Trophoblast cell (in vitro differentiated cells and primary cell): ENCODE results near the gene ROBO1.
A peak's percentile ranks its signal among the peaks of the same experiment; 100 is the strongest.

Experiments used
- DNase-seq, 2 donors: peaks; one replicate each; pipeline ENCODE4 v3.0.0-alpha.2; 2016
- H2AFZ ChIP-seq: 2 replicates; pipeline ENCODE4 v1.6.1; 2013; ENCODE audit warnings: low read length, moderate library complexity, mild to moderate bottlenecking; ENCODE audit not compliant: insufficient read depth, poor library complexity
- H2AK5ac ChIP-seq: 2 replicates; pipeline ENCODE4 v1.6.1; 2013; ENCODE audit warnings: mild to moderate bottlenecking, low read length
- H2BK120ac ChIP-seq: 2 replicates; pipeline ENCODE4 v1.6.1; 2013; ENCODE audit warnings: low read length, mild to moderate bottlenecking, moderate library complexity; ENCODE audit not compliant: insufficient read depth, poor library complexity
- H2BK12ac ChIP-seq: 2 replicates; pipeline ENCODE4 v1.6.1; 2013; ENCODE audit warnings: mild to moderate bottlenecking, low read length, moderate library complexity
- H2BK5ac ChIP-seq: 2 replicates; pipeline ENCODE4 v1.6.1; 2013; ENCODE audit warnings: low read length, low read depth, moderate library complexity, mild to moderate bottlenecking; ENCODE audit not compliant: poor library complexity
- H3K14ac ChIP-seq: 2 replicates; pipeline ENCODE4 v1.6.1; 2013; ENCODE audit warnings: mild to moderate bottlenecking, low read length
- H3K18ac ChIP-seq: 2 replicates; pipeline ENCODE4 v1.6.1; 2013; ENCODE audit warnings: mild to moderate bottlenecking, low read length
- H3K23ac ChIP-seq: 2 replicates; pipeline ENCODE4 v1.6.1; 2013; ENCODE audit warnings: low read length
- H3K27ac ChIP-seq: 2 replicates; pipeline ENCODE4 v1.5.1; 2013; ENCODE audit warnings: low read depth, mild to moderate bottlenecking, inconsistent platforms, low read length, moderate library complexity
- H3K27me3 ChIP-seq: 2 replicates; pipeline ENCODE4 v1.6.1; 2013; ENCODE audit warnings: inconsistent platforms, mild to moderate bottlenecking, low read length, moderate library complexity; ENCODE audit not compliant: insufficient read depth
- H3K36me3 ChIP-seq, 2 experiments: 1 replicate in 1 of 2; 2 replicates in 1 of 2; pipeline ENCODE4 v1.6.1; 2013; ENCODE audit warnings: low read length in 2 of 2, mild to moderate bottlenecking in 2 of 2, moderate library complexity in 1 of 2; ENCODE audit not compliant: insufficient read depth in 2 of 2, control insufficient read depth in 1 of 2
- H3K4ac ChIP-seq: 2 replicates; pipeline ENCODE4 v1.6.1; 2013; ENCODE audit warnings: low read depth, mild to moderate bottlenecking, low read length, moderate library complexity
- H3K4me1 ChIP-seq, 2 experiments: 1 replicate in 1 of 2; 2 replicates in 1 of 2; pipeline ENCODE4 v1.6.1; 2013; ENCODE audit warnings: low read length in 2 of 2, mild to moderate bottlenecking in 2 of 2, moderate library complexity in 1 of 2; ENCODE audit not compliant: insufficient read depth in 2 of 2, control insufficient read depth in 1 of 2
- H3K4me2 ChIP-seq: 2 replicates; pipeline ENCODE4 v1.6.1; 2013; ENCODE audit warnings: inconsistent platforms, mild to moderate bottlenecking, low read length, moderate library complexity
- H3K4me3 ChIP-seq: 2 replicates; pipeline ENCODE4 v1.5.1; 2013; ENCODE audit warnings: mild to moderate bottlenecking, low read depth, low read length, inconsistent platforms
- H3K79me1 ChIP-seq: one replicate; pipeline ENCODE4 v1.6.1; 2013; ENCODE audit warnings: low read length
- H3K79me2 ChIP-seq: 2 replicates; pipeline ENCODE4 v1.6.1; 2013; ENCODE audit warnings: low read length, mild to moderate bottlenecking; ENCODE audit not compliant: control insufficient read depth, insufficient read depth, poor library complexity
- H3K9ac ChIP-seq: 2 replicates; pipeline ENCODE4 v1.6.1; 2013; ENCODE audit warnings: mild to moderate bottlenecking, low read length
- H3K9me3 ChIP-seq: 2 replicates; pipeline ENCODE4 v1.6.1; 2013; ENCODE audit warnings: low read depth, mild to moderate bottlenecking, control low read depth, inconsistent platforms, low read length; ENCODE audit not compliant: insufficient read depth
- H4K12ac ChIP-seq: 2 replicates; pipeline ENCODE4 v1.6.1; 2013; ENCODE audit warnings: low read depth, mild to moderate bottlenecking, low read length, moderate library complexity
- H4K8ac ChIP-seq: 2 replicates; pipeline ENCODE4 v1.6.1; 2013; ENCODE audit warnings: low read depth, mild to moderate bottlenecking, low read length, moderate library complexity
- H4K91ac ChIP-seq: one replicate; pipeline ENCODE4 v1.6.1; 2013; ENCODE audit warnings: low read depth, mild to moderate bottlenecking, low read length, moderate library complexity
- WGBS: extraction: QIAGEN DNeasy Blood & Tissue Kit; methylation state at CpG from one replicate; pipeline ENCODE4 v1.1.7; 2013; ENCODE audit warnings: missing lambda C conversion rate; ENCODE audit not compliant: insufficient read length, insufficient coverage; ENCODE audit errors: extremely low coverage; 5-methylcytosine and 5-hydroxymethylcytosine counted together

ROBO1 gene

DNA sequence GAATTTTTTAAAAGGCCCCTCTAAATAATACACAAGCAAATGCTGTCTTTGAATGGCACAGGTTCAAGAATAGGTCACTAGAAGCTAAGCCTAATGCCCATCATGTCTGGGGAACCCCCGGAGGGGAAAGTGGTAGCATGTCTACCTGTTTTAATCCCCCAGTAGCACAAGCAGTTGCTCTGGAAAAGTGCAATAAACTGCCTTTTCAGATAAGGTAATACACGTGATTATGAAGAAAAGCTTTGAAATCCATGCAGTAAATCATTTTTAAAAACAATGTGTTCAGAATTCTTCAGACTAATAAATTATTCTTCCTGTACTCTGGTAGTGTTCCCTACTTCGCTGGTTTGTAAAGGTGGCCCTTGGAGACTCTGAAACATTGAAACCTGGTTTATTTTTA, 922.2 kb downstream of the ROBO1 start:
- Histone ChIP-seq H4K91ac (no peak overlapping the region), H3K4me3 (no peak overlapping the region), H3K4ac (no peak overlapping the region), H3K36me3 (no peaks in the 10 kb centered on the region), H3K18ac (no peak overlapping the region), H2BK12ac (no peak overlapping the region), H3K14ac (no peak overlapping the region), H4K8ac (no peak overlapping the region), H3K9me3 (no peaks in the 10 kb centered on the region), H3K4me1 (peaks cover 0 to 4% of the 10 kb centered on the region in 2 experiments), H2AFZ (no peak overlapping the region), H4K12ac (no peak overlapping the region), H3K79me1 (peaks cover 2% of the 10 kb centered on the region), H3K9ac (no peak overlapping the region), H3K79me2 (no peaks in the 10 kb centered on the region), H2BK120ac (no peak overlapping the region), H3K4me2 (no peak overlapping the region), H3K27me3 (no peaks in the 10 kb centered on the region), H2BK5ac (peak overlapping the region; percentile 40), H3K27ac (no peak overlapping the region), H3K23ac (no peak overlapping the region), H2AK5ac (no peak overlapping the region)
- no peak for DNase-seq
- WGBS = no CpG with 5 or more reads among the region's 3 CpGs

DNA sequence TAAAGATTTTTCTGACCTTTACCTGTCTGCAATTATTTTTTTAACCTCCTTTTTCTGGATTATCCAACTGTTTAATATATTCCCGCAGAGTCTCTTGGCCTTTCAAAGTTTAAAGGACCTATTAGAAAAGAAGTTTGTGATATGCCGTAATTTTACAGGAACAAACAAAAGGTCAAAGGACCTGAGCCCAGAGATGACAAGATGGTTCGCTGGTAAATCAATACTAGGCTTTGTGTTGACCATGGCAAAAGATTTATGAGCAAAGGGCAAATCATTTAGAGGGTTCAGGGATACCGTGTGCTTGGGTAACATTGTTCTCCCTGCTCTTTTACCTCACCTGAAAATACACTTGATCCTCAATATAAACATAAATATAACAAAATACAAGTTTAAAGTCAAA, 923.5 kb downstream of the ROBO1 start:
- peaks cover 0 to 4% of the 10 kb centered on the region in 2 experiments for H3K4me1 ChIP-seq

DNA sequence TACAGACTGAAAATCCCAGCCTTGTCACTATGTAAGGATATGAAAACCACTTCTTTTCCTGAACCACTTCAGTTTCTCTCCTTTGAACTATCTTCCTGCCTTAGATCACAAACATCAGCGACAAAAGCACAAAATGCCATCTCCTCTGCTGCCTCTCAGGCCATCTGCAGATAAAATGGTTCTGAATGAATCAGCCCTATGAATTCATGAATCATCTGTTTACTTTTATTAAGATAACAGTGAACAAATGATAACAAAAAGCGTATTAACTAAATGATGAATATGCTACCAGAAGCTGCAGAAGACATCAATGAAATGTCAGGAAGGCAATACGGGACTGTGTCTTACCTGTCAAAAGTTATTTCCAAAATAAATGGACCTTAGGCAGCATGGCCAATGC, 928.1 kb downstream of the ROBO1 start:
- no peak overlapping the region for H3K4me2 ChIP-seq
- H4K91ac ChIP-seq = no peak overlapping the region
- H3K9ac ChIP-seq = no peak overlapping the region
- H2BK120ac ChIP-seq = no peak overlapping the region
- no peak for DNase-seq
- H3K27me3 ChIP-seq = no peaks in the 10 kb centered on the region
- H3K14ac ChIP-seq = no peak overlapping the region
- H3K23ac ChIP-seq = no peak overlapping the region
- no peak overlapping the region for H2BK12ac ChIP-seq
- H2AK5ac ChIP-seq = no peak overlapping the region
- no peak overlapping the region for H2AFZ ChIP-seq
- H4K8ac ChIP-seq = no peak overlapping the region
- H3K79me2 ChIP-seq = no peaks in the 10 kb centered on the region
- WGBS = no CpG with 5 or more reads among the region's 3 CpGs
- no peak overlapping the region for H3K18ac ChIP-seq
- no peaks in the 10 kb centered on the region for H3K79me1 ChIP-seq
- H3K36me3 ChIP-seq = no peaks in the 10 kb centered on the region
- no peaks in the 10 kb centered on the region for H3K4me1 ChIP-seq
- H2BK5ac ChIP-seq = no peak overlapping the region
- H3K4ac ChIP-seq = no peak overlapping the region
- H3K4me3 ChIP-seq = no peak overlapping the region
- H3K27ac ChIP-seq = no peak overlapping the region
- no peak overlapping the region for H4K12ac ChIP-seq
- H3K9me3 ChIP-seq = no peaks in the 10 kb centered on the region

More for the DNA sequence above, 923.5 kb downstream of the ROBO1 start:
- Histone ChIP-seq H3K9ac (no peak overlapping the region), H3K23ac (no peak overlapping the region), H3K27ac (no peak overlapping the region), H2AFZ (no peak overlapping the region), H4K91ac (no peak overlapping the region), H3K4me2 (no peak overlapping the region), H2BK12ac (no peak overlapping the region), H4K8ac (no peak overlapping the region), H3K4me3 (no peak overlapping the region), H3K27me3 (no peaks in the 10 kb centered on the region), H3K79me2 (no peaks in the 10 kb centered on the region), H3K14ac (no peak overlapping the region), H4K12ac (no peak overlapping the region), H2AK5ac (no peak overlapping the region), H3K18ac (no peak overlapping the region), H3K4ac (no peak overlapping the region), H3K36me3 (no peaks in the 10 kb centered on the region), H3K9me3 (no peaks in the 10 kb centered on the region), H2BK5ac (no peak overlapping the region), H3K79me1 (peaks cover 2% of the 10 kb centered on the region), H2BK120ac (no peak overlapping the region)
- no peak for DNase-seq
- WGBS = no CpG with 5 or more reads among the region's 4 CpGs

DNA sequence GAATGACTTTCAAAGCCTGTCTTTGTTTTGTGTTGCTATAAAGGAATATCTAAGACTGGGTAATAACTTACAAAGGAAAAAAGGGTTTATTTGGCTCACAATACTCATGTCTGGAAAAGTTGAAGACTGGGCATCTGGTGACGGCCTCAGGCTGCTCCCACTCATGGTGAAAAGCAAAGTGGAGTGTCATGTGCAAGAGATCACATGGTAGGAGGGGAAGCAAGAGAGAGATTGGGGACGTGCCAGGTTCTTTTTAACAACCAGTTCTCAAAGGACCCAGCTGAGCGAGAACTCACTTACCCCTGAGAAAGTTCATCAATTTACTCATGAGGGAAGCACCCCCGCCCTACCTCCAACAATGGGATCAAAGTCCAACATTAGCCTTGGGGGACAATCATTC, 929.4 kb downstream of the ROBO1 start:
- no peak overlapping the region for H3K14ac ChIP-seq
- no peak overlapping the region for H3K4me2 ChIP-seq
- H3K9me3 ChIP-seq = no peaks in the 10 kb centered on the region
- no peaks in the 10 kb centered on the region for H3K79me1 ChIP-seq
- no peak overlapping the region for H4K91ac ChIP-seq
- no peak overlapping the region for H3K4ac ChIP-seq
- H3K23ac ChIP-seq = no peak overlapping the region
- no peak overlapping the region for H2BK120ac ChIP-seq
- no peak for DNase-seq
- H4K8ac ChIP-seq = no peak overlapping the region
- H3K4me1 ChIP-seq = no peaks in the 10 kb centered on the region
- H3K79me2 ChIP-seq = no peaks in the 10 kb centered on the region
- H4K12ac ChIP-seq = no peak overlapping the region
- H3K27me3 ChIP-seq = no peaks in the 10 kb centered on the region
- H3K36me3 ChIP-seq = no peaks in the 10 kb centered on the region
- no peak overlapping the region for H2AK5ac ChIP-seq
- H3K27ac ChIP-seq = no peak overlapping the region
- no peak overlapping the region for H2BK12ac ChIP-seq
- H2AFZ ChIP-seq = no peak overlapping the region
- H3K18ac ChIP-seq = no peak overlapping the region
- H3K4me3 ChIP-seq = no peak overlapping the region
- H2BK5ac ChIP-seq = no peak overlapping the region
- no peak overlapping the region for H3K9ac ChIP-seq
- no CpG with 5 or more reads among the region's 4 CpGs for WGBS
